Cardiac fibroblast (primary cell): ENCODE measurements around the gene RBM20.

Experiments
- DNase-seq, 2 donors: peaks; one replicate each; pipeline versions ENCODE4 v3.0.0 to v3.0.0-alpha.2; 2010; ENCODE audit warnings: low read depth in 2 of 2
- H3K4me3 ChIP-seq, 2 donors: replicated peaks in 1 of 2; 1 replicate in 1 of 2; 2 replicates in 1 of 2; pipeline ENCODE4 v1.5.1; 2011; ENCODE audit warnings: low read depth in 2 of 2, low read length in 2 of 2, mild to moderate bottlenecking in 2 of 2, moderate library complexity in 1 of 2
- TF ChIP-seq, protein P1 (sequence below): IDR thresholded peaks from one replicate; pipeline ENCODE4 v1.5.1; 2011; ENCODE audit warnings: low read depth, mild to moderate bottlenecking, low read length, inconsistent platforms

RBM20 gene

DNA sequence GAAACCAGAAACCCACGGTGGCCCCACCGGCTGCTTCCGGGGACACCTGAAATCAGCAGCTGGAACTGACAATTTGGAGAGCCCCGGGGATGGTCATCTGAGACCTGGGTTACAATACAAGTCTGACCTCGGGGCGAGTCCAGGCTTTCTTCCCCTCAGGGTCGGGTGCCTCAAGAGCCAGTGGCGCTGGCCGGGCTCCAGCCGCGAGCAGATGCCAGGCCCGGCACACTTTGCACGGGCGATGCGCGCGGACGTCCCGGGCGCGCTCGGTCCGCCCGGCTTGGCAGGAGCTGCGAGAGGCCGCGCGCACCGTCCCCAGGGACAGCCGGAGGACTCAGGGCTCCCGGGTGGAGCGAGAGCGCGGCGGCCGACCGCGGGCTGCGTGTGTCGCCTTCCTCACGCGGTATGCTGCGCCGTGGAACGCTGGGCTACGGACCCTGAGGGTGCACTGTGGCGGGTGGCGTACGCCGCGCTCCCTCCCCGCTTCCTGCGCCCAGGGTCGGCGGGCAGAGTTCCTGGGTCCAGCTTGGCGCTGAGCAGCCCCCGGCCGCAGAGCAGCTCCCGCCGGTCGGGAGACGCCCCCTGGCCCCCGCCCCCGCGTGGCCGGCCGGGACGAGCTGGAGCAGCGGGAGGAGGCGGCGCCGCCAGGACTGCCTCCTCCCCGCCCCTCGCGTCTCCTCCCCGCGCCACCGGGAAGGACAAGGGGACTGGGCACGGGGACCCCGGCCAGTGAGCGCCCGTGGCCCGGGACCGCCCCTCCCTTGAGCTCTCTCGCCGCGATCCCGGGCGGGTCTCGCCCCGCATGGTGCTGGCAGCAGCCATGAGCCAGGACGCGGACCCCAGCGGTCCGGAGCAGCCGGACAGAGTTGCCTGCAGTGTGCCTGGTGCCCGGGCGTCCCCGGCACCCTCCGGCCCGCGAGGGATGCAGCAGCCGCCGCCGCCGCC is at the start of gene RBM20:
Gene RBM20, plus strand, starts transcription at position 684 of the 945 bp plus-strand sequence. Its CDS starts 119 bp downstream, at position 803.
- peak within 1 kb of the TSS; percentile 48 to 60 for H3K4me3 ChIP-seq
- TF ChIP-seq, protein P1, sequence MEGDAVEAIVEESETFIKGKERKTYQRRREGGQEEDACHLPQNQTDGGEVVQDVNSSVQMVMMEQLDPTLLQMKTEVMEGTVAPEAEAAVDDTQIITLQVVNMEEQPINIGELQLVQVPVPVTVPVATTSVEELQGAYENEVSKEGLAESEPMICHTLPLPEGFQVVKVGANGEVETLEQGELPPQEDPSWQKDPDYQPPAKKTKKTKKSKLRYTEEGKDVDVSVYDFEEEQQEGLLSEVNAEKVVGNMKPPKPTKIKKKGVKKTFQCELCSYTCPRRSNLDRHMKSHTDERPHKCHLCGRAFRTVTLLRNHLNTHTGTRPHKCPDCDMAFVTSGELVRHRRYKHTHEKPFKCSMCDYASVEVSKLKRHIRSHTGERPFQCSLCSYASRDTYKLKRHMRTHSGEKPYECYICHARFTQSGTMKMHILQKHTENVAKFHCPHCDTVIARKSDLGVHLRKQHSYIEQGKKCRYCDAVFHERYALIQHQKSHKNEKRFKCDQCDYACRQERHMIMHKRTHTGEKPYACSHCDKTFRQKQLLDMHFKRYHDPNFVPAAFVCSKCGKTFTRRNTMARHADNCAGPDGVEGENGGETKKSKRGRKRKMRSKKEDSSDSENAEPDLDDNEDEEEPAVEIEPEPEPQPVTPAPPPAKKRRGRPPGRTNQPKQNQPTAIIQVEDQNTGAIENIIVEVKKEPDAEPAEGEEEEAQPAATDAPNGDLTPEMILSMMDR: no peak
- peak in 1 of 2 donors; percentile 37 for DNase-seq

DNA sequence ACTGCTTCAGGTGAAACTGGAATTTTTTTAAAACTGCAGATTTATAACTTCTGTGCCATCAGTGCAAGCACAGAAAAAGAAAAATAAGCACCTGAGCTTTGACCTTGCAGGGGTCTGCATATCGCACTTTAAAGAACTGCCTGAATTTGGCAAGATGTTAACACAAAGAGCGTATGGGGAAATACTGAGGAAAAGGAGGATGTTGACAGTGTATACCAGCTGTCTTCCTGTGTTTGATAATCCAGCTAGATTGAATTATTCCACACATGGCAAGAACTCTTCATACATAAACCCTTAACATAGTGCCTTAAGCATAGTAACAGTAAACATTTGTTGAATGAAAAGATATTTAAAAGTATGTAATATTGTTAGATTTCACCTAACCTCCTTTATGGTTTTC is 46.7 kb upstream of the RBM20 start:
- TF ChIP-seq, protein P1: no peak
- DNase-seq: no peak
- H3K4me3 ChIP-seq: no peak overlapping the region

DNA sequence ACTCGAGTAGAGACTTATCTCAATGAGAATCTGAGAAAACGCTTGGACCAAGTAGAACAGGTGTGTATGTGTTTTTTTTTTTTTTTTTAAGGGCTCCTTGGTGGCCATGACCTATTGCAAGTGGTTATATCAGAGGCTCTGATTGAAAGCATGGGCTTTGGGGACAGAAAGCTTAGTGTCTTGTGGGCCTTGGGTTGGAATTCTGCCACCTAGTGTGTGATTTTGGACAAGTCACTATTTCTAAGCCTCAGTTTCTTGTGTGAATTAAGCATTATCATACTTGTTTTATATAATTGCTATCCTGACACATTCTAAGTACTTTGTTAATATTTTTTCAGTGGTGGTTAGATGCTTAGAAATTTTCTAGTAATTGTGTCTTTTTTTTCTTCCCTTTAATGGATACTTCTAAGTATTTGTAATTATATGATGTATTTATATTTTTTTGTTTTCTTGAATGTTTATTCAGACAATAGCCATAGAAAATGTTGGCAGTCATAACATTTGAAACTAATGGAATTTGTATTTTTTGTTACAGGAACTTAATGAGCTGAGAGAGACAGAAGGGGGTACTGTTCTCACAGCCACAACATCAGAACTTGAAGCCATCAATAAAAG is 43.5 kb upstream of the RBM20 start:
- DNase-seq: peak; percentile 76 to 80
- TF ChIP-seq, protein P1: peak; percentile 56
- no peak overlapping the region for H3K4me3 ChIP-seq

DNA sequence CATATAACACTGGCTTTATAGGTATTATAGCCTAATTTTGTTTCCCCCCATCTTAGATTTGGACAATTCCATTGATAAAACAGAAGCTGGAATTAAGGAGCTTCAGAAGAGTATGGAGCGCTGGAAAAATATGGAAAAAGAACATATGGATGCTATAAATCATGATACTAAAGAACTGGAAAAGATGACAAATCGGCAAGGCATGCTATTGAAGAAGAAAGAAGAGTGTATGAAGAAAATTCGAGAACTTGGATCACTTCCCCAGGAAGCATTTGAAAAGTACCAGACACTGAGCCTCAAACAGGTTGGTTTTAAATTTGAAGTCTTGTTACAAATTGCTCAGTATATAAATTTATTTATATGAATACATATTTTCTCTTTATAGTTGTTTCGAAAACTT is 42.6 kb upstream of the RBM20 start:
- TF ChIP-seq, protein P1: no peak
- H3K4me3 ChIP-seq: no peak overlapping the region
- no peak for DNase-seq

DNA sequence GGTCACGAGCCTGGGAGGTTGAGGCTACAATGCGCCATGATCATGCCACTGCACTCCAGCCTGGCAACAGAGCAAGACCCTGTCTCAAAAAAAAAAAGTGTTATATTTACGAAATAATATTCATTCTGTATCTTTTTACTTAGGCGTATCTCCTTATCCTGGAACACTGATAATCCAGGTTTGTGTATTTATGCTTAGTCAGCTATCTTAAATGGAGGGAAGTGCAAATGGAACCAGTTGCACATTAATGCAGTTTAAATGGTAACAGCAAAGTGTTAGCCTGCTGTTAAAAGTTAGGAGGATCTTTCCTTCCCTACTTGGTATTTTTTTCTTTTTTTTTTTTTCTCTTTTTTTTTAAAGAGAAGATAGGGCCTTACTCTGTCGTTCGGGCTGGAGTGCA is 36.0 kb upstream of the RBM20 start:
- no peak overlapping the region for H3K4me3 ChIP-seq
- DNase-seq: no peak
- TF ChIP-seq, protein P1: no peak

DNA sequence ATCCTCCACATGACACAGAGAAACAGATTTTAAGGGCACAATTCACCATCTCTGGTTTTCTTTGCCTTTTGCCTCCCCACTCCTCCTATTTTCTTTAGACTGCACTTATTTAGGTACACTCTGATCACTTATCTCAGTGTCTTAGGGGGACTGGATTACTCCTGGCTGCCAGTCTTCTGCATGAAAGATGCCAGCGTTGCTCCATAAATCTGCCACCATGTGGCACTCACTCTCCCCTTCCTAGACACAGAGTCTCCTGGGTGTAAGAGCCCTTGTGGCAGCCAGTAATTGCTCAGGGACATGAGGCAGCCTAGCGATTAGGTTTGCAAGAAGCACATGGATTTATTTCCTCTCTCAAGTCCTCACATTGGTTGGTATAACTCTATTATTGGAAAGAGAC is 34.5 kb upstream of the RBM20 start:
- peak in 1 of 2 donors; percentile 5 for DNase-seq
- TF ChIP-seq, protein P1: no peak
- H3K4me3 ChIP-seq: no peak overlapping the region
